AG04450 (cell line): ENCODE data around the gene CTLA4. TPM values are rescaled to one million over a fixed set of nuclear protein-coding genes. Genes with fewer than 3 reads are reported as not detected.

Experiments used
- CTCF ChIA-PET: fragments of 300-600, 350-600 bp; formaldehyde crosslinking; extraction: SDS; loops from one replicate; lab custom pipeline; 2022; ENCODE audit warnings: antibody characterized with exemption, inconsistent platforms; lab: Charles Lee
- POLR2A ChIA-PET: fragments of 350-600 bp; formaldehyde crosslinking; extraction: SDS; loops from one replicate; lab custom pipeline; 2021; ENCODE audit warnings: antibody characterized with exemption, inconsistent platforms; lab: Yijun Ruan, JAX
- DNase-seq: peaks from one replicate; pipeline ENCODE4 v3.0.0-alpha.2; 2011; ENCODE audit warnings: low read depth, low spot score
- H3K27ac ChIP-seq: one replicate; pipeline ENCODE4 v1.5.1; 2012; ENCODE audit warnings: low read depth, low read length, control low read depth
- H3K27me3 ChIP-seq: one replicate; pipeline ENCODE4 v1.6.0; 2012; ENCODE audit warnings: low read length; ENCODE audit not compliant: control insufficient read depth, insufficient read depth
- H3K4me3 ChIP-seq: 2 replicates; pipeline ENCODE4 v1.5.1; 2011; ENCODE audit warnings: mild to moderate bottlenecking, low read depth, low read length, control low read depth
- H3K9me3 ChIP-seq: 2 replicates; pipeline ENCODE4 v1.5.1; 2012; ENCODE audit warnings: low read length; ENCODE audit not compliant: control insufficient read depth, insufficient read depth
- CTCF ChIP-seq: IDR thresholded peaks from 2 replicates; pipeline ENCODE4 v1.5.1; 2011; ENCODE audit warnings: low read depth, low read length, control low read depth, inconsistent platforms
- polyA plus RNA-seq: library from polyadenylated mRNA; depleted of rRNA; stranded (reverse); fragments of >200 nt; gene quantifications from 2 replicates; pipeline ENCODE4 v1.2.3, GENCODE V29; 2011

Gene CTLA4
- polyA plus RNA-seq, 1 experiment = not detected

- ChIA-PET CTCF (no interaction called here), POLR2A (no interaction called here)
- peaks cover 5% of the 10 kb centered on the region for H3K27me3 ChIP-seq
- H3K9me3 ChIP-seq = no peaks in the 10 kb centered on the region
- no peak overlapping the region for H3K27ac ChIP-seq
- DNase-seq = no peak
- no peak for TF ChIP-seq CTCF
- H3K4me3 ChIP-seq = no peak overlapping the region
Observed at GRCh38 chr2:203913947-203914346, 46.4 kb downstream of the CTLA4 start.

GRCh38 chr2:203914546-203915182 is 47.1 kb downstream of the CTLA4 start:
- TF ChIP-seq CTCF = no peak
- Histone ChIP-seq H3K4me3 (no peak overlapping the region), H3K27ac (no peak overlapping the region), H3K27me3 (peaks cover 5% of the 10 kb centered on the region), H3K9me3 (no peaks in the 10 kb centered on the region)
- POLR2A ChIA-PET = interaction anchor here (0.7 kb wide), 1 partner anchor 900 kb away, joined by 3 read pairs; no protein-coding TSS in a partner anchor
- DNase-seq = no peak
- CTCF ChIA-PET = no interaction called here

- Histone ChIP-seq H3K27ac (no peak overlapping the region), H3K27me3 (peaks cover 5% of the 10 kb centered on the region), H3K9me3 (no peaks in the 10 kb centered on the region), H3K4me3 (no peak overlapping the region)
- ChIA-PET POLR2A (interaction anchor here (0.7 kb wide), 1 partner anchor 901 kb away, joined by 3 read pairs; no protein-coding TSS in a partner anchor), CTCF (no interaction called here)
- no peak for DNase-seq
- TF ChIP-seq CTCF = no peak
Observed at GRCh38 chr2:203915256-203915655, 47.7 kb downstream of the CTLA4 start.

- CTCF ChIA-PET = no interaction called here
- no peak overlapping the region for H3K4me3 ChIP-seq
Observed at GRCh38 chr2:203916756-203917155, 49.2 kb downstream of the CTLA4 start.

More at GRCh38 chr2:203916756-203917155, 49.2 kb downstream of the CTLA4 start:
- DNase-seq = no peak
- peaks cover 9% of the 10 kb centered on the region for H3K27me3 ChIP-seq
- no peaks in the 10 kb centered on the region for H3K9me3 ChIP-seq
- POLR2A ChIA-PET = no interaction called here
- no peak overlapping the region for H3K27ac ChIP-seq
- no peak for TF ChIP-seq CTCF
